ENCODE measurements around the gene AOPEP. TPM values are rescaled to one million over a fixed set of nuclear protein-coding genes. Genes with fewer than 3 reads are reported as not detected.

Gene AOPEP
- total and polyA plus RNA-seq, 9 of the 15 experiments (the other 6 are each of a cell fraction or from before 2014, with no cell fraction given), result 4.5 to 19.3 (median 13.5) TPM

DNA sequence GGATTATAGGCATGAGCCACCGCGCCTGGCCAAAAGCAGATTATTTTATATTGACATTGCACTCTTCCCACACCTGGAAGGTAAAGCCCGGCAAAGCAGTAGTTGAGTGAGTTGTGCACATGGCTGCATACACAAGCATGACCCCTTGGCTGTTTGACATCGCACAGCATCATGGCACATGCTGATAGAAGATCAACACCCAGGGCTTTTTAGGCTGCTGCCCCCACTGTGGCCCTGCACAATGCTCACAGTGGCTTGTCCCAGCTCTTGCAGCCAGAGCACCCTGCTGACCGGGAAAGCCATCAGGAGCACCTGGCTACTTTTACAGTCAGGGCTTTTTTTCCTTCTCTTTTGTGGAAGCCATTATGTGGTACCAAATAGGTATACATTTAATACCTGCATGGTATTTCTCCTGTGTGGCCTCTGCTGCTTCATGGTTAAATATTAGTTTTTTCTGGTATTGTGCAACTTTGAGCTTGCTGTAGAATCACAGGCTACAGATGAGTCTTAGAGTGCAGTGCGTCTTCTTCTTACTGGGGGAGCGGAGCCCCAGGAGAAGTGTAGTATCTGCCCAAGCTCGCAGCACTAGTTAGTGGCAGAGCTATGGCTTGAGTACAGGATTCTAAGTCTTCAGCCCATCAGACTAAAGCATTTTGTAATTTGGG, 264.5 kb downstream of the AOPEP start:
- Histone ChIP-seq H3K9me1 (ENCODE audit: control insufficient read depth, insufficient read depth, low read length) (no peaks in the 10 kb centered on the region), H3K4me2 (ENCODE audit: insufficient read depth, low read length) (no peak overlapping the region), H3K4me3 (no peak overlapping the region), H4K20me1 (replicated peaks; ENCODE audit: control insufficient read depth, insufficient read depth, low read length) (no peaks in the 10 kb centered on the region), H3K27me3 (ENCODE audit: control insufficient read depth in 2 of 2, insufficient read depth in 2 of 2, low read length in 2 of 2) (no peaks in the 10 kb centered on the region), H3K4me1 (replicated peaks in 1 of 2; ENCODE audit: control insufficient read depth in 2 of 2, insufficient read depth in 2 of 2, low read length in 2 of 2) (no peaks in the 10 kb centered on the region), H3K79me2 (ENCODE audit: control insufficient read depth, insufficient read depth, low read length) (no peaks in the 10 kb centered on the region), H3K9ac (ENCODE audit: insufficient read depth in 1 of 2, low read depth in 2 of 2, low read length in 2 of 2) (no peak overlapping the region), H3K27ac (ENCODE audit: extremely low read depth, low read depth, low read length) (no peak overlapping the region), H3K9me3 (replicated peaks; ENCODE audit: control insufficient read depth, insufficient read depth, low read depth, low read length) (no peaks in the 10 kb centered on the region), H3K36me3 (ENCODE audit: control insufficient read depth, insufficient read depth, low read length) (no peaks in the 10 kb centered on the region), H2AFZ (ENCODE audit: low read depth, low read length) (no peak overlapping the region)
- BruUV-seq (replicated peaks), result no TSS peak
- ATAC-seq (no peak), FAIRE-seq (no peak), DNase-seq (ENCODE audit: extremely low read depth in 1 of 4, low spot score in 3 of 4) (no peak)
- TF ChIP-seq FOXM1 (IDR thresholded peaks at IDR 0.05; ENCODE audit: low read depth) (no peak), FOXM1 (CRISPR knock-in tag; IDR thresholded peaks at IDR 0.05; ENCODE audit: low read depth) (no peak), ZNF121 (CRISPR knock-in tag; conservative IDR thresholded peaks at IDR 0.05) (no peak), CEBPB (tag; IDR thresholded peaks at IDR 0.05) (0 out of 2 replicates have a peak, but pooled peaks have one; percentile 6), NFE2 (IDR thresholded peaks at IDR 0.05; ENCODE audit: low read depth) (no peak), RBM39 (optimal IDR thresholded peaks at IDR 0.05; ENCODE audit: low read depth, low read length) (no peak)
- POLR2A ChIA-PET, result no interaction called here
- 63% methylated on average over 8 of the region's 8 CpGs for WGBS (ENCODE audit: insufficient coverage, low coverage, missing lambda C conversion rate)
- intact Hi-C loops (cut with micrococcal nuclease) (no loop called here), in situ Hi-C loops (cut with MboI) (no loop called here)
- CTCF ChIA-PET (ENCODE audit: low intra/inter-chr PET ratio), result no interaction called here

Measured in K562 (cell line).